Glutamatergic neuron (in vitro differentiated cells): Measurements from ENCODE around the gene FAF1. TPM values are rescaled to one million over a fixed set of nuclear protein-coding genes. Genes with fewer than 3 reads are reported as not detected.
"Not testable (repeated sequence)": the region's sequence is repeated elsewhere in the genome, so short reads cannot be mapped to it uniquely, and the experiment has no call there.

ENCODE experiments used
- DNase-seq: peaks from one replicate; pipeline ENCODE4 v3.0.0; 2022
- H3K27ac Mint-ChIP-seq: one replicate; pipeline ENCODE4 v1.8.0; 2020; ENCODE audit warnings: mild to moderate bottlenecking, mixed read lengths, inconsistent platforms; ENCODE audit not compliant: unreplicated experiment
- H3K27me3 Mint-ChIP-seq: one replicate; pipeline ENCODE4 v1.8.0; 2020; ENCODE audit warnings: mild to moderate bottlenecking, moderate library complexity, mixed read lengths, inconsistent platforms; ENCODE audit not compliant: unreplicated experiment
- H3K36me3 Mint-ChIP-seq: one replicate; pipeline ENCODE4 v1.8.0; 2020; ENCODE audit warnings: mild to moderate bottlenecking, mixed read lengths, inconsistent platforms; ENCODE audit not compliant: unreplicated experiment
- H3K4me1 Mint-ChIP-seq: one replicate; pipeline ENCODE4 v1.8.0; 2020; ENCODE audit warnings: mild to moderate bottlenecking, low read depth, mixed read lengths, inconsistent platforms; ENCODE audit not compliant: unreplicated experiment
- H3K4me3 Mint-ChIP-seq: one replicate; pipeline ENCODE4 v1.8.0; 2020; ENCODE audit warnings: mild to moderate bottlenecking, mixed read lengths, inconsistent platforms; ENCODE audit not compliant: unreplicated experiment
- H3K9me3 Mint-ChIP-seq: one replicate; pipeline ENCODE4 v1.8.0; 2020; ENCODE audit warnings: mild to moderate bottlenecking, moderate library complexity, mixed read lengths, inconsistent platforms; ENCODE audit not compliant: unreplicated experiment
- CTCF ChIP-seq: fragments of 200-600 bp; sonication (generic); IDR thresholded peaks from one replicate; pipeline ENCODE4 v1.5.0; 2021; ENCODE audit not compliant: partially characterized antibody, unreplicated experiment
- total RNA-seq: library from RNA; stranded (reverse); fragmentation: NEBNext Ultra II Directional; extraction: Animal tissue kit (Norgen Biotek cat#: 25700); gene quantifications from one replicate; pipeline ENCODE4 v1.2.1, GENCODE V29; 2021; ENCODE audit not compliant: unreplicated experiment

The FAF1 gene
- total RNA-seq, 1 donor from 2014 or later: 57.3 TPM

- Mint-ChIP-seq H3K36me3 (no peaks in the 10 kb centered on the region), H3K4me3 (no peak overlapping the region), H3K27ac (no peak overlapping the region)
Measured at GRCh38 chr1:50724626-50725286, 235.3 kb downstream of the FAF1 start.

GRCh38 chr1:50720457-50721053 is 239.5 kb downstream of the FAF1 start:
- H3K27me3 Mint-ChIP-seq: no peaks in the 10 kb centered on the region
- TF ChIP-seq CTCF: no peak
- no peaks in the 10 kb centered on the region for H3K9me3 Mint-ChIP-seq
- peaks cover 4% of the 10 kb centered on the region for H3K4me1 Mint-ChIP-seq
- DNase-seq: no peak
- no peak overlapping the region for H3K4me3 Mint-ChIP-seq
- H3K27ac Mint-ChIP-seq: no peak overlapping the region
- peaks cover 5% of the 10 kb centered on the region for H3K36me3 Mint-ChIP-seq

More at GRCh38 chr1:50724626-50725286, 235.3 kb downstream of the FAF1 start:
- no peak for TF ChIP-seq CTCF
- H3K27me3 Mint-ChIP-seq: no peaks in the 10 kb centered on the region
- no peaks in the 10 kb centered on the region for H3K9me3 Mint-ChIP-seq
- H3K4me1 Mint-ChIP-seq: no peaks in the 10 kb centered on the region
- DNase-seq: no peak

- no peak for DNase-seq
- H3K4me1 Mint-ChIP-seq: peaks cover 4% of the 10 kb centered on the region
- no peak overlapping the region for H3K4me3 Mint-ChIP-seq
- no peak for TF ChIP-seq CTCF
- no peaks in the 10 kb centered on the region for H3K27me3 Mint-ChIP-seq
- H3K27ac Mint-ChIP-seq: no peak overlapping the region
- H3K36me3 Mint-ChIP-seq: peaks cover 5% of the 10 kb centered on the region
- H3K9me3 Mint-ChIP-seq: no peaks in the 10 kb centered on the region
Measured at GRCh38 chr1:50719126-50719525, 240.9 kb downstream of the FAF1 start.

- Mint-ChIP-seq H3K9me3 (no peaks in the 10 kb centered on the region), H3K27ac (no peak overlapping the region), H3K27me3 (no peaks in the 10 kb centered on the region), H3K4me3 (no peak overlapping the region), H3K36me3 (peaks cover 5% of the 10 kb centered on the region), H3K4me1 (peaks cover 4% of the 10 kb centered on the region)
- TF ChIP-seq CTCF: no peak
- no peak for DNase-seq
Measured at GRCh38 chr1:50717327-50717726, 242.7 kb downstream of the FAF1 start.

GRCh38 chr1:50716455-50716854 is 243.6 kb downstream of the FAF1 start:
- not testable (repeated sequence) for H3K27me3 Mint-ChIP-seq, H3K9me3 Mint-ChIP-seq, H3K27ac Mint-ChIP-seq, H3K4me3 Mint-ChIP-seq, H3K4me1 Mint-ChIP-seq, H3K36me3 Mint-ChIP-seq, DNase-seq
